ENCODE measurements around the gene THAP10. TPM values are rescaled to one million over a fixed set of nuclear protein-coding genes. Genes with fewer than 3 reads are reported as not detected.

Gene THAP10
- total and polyA plus RNA-seq, 2 experiments from 2014 or later = 5.7 to 8.2 TPM

DNA sequence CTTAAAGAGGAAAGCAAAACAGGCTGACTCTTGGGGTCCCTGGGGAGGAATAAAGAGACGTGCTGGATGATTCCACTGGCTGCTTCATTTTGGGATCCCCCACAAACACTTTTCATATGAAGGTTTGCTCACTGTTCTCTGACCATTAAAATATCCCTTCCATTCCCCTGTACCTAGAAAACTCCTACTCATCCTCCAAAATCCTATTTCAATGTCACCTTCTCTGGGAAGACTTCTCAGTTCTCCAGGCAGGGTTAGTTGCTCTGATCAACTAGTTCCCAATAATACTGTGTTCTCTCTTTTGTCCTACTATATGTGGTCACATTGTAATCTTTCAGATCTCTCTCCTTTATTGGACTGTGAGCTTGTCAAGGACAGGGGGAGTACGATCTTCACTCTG is 57.2 kb downstream of the THAP10 start:
- H3K4me3 Mint-ChIP-seq = no peak overlapping the region
- DNase-seq (ENCODE audit: low spot score) (no peak), ATAC-seq (no peak)
- H3K36me3 Mint-ChIP-seq (ENCODE audit: low read depth) = peaks cover 44% of the 10 kb centered on the region
- Histone ChIP-seq H3K27ac (ENCODE audit: low read depth) (no peak overlapping the region), H2AFZ (no peak overlapping the region), H3K27me3 (ENCODE audit: insufficient read depth) (no peaks in the 10 kb centered on the region), H3K9me2 (ENCODE audit: insufficient read depth) (peaks cover 5% of the 10 kb centered on the region; the same call in 1 of the 2 replicates), H3K79me2 (replicated peaks; ENCODE audit: insufficient read depth) (no peaks in the 10 kb centered on the region), H3K4me1 (ENCODE audit: insufficient read depth) (peaks cover 4% of the 10 kb centered on the region), H3K4me3 (no peak overlapping the region), H3K4me2 (no peak overlapping the region), H3K36me3 (ENCODE audit: insufficient read depth) (no peaks in the 10 kb centered on the region), H3F3A (replicated peaks; ENCODE audit: low read depth) (no peaks in the 10 kb centered on the region), H4K20me1 (replicated peaks; ENCODE audit: insufficient read depth) (no peaks in the 10 kb centered on the region)
- TF ChIP-seq ZNF331 (CRISPR knock-in tag; IDR thresholded peaks at IDR 0.05; ENCODE audit: low read depth) = no peak
- no peak for TF ChIP-seq NANOG (IDR thresholded peaks at IDR 0.05; ENCODE audit: borderline replicate concordance)
- no peak for TF ChIP-seq STAT1 (IDR thresholded peaks at IDR 0.05; ENCODE audit: unreplicated experiment)
- TF ChIP-seq, protein P1, sequence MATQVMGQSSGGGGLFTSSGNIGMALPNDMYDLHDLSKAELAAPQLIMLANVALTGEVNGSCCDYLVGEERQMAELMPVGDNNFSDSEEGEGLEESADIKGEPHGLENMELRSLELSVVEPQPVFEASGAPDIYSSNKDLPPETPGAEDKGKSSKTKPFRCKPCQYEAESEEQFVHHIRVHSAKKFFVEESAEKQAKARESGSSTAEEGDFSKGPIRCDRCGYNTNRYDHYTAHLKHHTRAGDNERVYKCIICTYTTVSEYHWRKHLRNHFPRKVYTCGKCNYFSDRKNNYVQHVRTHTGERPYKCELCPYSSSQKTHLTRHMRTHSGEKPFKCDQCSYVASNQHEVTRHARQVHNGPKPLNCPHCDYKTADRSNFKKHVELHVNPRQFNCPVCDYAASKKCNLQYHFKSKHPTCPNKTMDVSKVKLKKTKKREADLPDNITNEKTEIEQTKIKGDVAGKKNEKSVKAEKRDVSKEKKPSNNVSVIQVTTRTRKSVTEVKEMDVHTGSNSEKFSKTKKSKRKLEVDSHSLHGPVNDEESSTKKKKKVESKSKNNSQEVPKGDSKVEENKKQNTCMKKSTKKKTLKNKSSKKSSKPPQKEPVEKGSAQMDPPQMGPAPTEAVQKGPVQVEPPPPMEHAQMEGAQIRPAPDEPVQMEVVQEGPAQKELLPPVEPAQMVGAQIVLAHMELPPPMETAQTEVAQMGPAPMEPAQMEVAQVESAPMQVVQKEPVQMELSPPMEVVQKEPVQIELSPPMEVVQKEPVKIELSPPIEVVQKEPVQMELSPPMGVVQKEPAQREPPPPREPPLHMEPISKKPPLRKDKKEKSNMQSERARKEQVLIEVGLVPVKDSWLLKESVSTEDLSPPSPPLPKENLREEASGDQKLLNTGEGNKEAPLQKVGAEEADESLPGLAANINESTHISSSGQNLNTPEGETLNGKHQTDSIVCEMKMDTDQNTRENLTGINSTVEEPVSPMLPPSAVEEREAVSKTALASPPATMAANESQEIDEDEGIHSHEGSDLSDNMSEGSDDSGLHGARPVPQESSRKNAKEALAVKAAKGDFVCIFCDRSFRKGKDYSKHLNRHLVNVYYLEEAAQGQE (IDR thresholded peaks at IDR 0.05; ENCODE audit: unreplicated experiment) = no peak
- no peak for TF ChIP-seq CREB1 (CRISPR knock-in tag; IDR thresholded peaks at IDR 0.05; ENCODE audit: low read depth)
- no peak for TF ChIP-seq JUNB (IDR thresholded peaks at IDR 0.05; ENCODE audit: unreplicated experiment)
- no peak for TF ChIP-seq EZH2phosphoT487 (IDR thresholded peaks at IDR 0.05; ENCODE audit: unreplicated experiment)
- TF ChIP-seq ZNF114 (CRISPR knock-in tag; IDR thresholded peaks at IDR 0.05) = no peak
- no peak for TF ChIP-seq ZNF462 (CRISPR knock-in tag; IDR thresholded peaks at IDR 0.05)
- no peak for TF ChIP-seq POLR2AphosphoS5 (IDR thresholded peaks at IDR 0.05; ENCODE audit: low read depth)
- no peak for TF ChIP-seq EZH2 (IDR thresholded peaks at IDR 0.05; ENCODE audit: low read depth, unreplicated experiment)
- TF ChIP-seq, protein P2, sequence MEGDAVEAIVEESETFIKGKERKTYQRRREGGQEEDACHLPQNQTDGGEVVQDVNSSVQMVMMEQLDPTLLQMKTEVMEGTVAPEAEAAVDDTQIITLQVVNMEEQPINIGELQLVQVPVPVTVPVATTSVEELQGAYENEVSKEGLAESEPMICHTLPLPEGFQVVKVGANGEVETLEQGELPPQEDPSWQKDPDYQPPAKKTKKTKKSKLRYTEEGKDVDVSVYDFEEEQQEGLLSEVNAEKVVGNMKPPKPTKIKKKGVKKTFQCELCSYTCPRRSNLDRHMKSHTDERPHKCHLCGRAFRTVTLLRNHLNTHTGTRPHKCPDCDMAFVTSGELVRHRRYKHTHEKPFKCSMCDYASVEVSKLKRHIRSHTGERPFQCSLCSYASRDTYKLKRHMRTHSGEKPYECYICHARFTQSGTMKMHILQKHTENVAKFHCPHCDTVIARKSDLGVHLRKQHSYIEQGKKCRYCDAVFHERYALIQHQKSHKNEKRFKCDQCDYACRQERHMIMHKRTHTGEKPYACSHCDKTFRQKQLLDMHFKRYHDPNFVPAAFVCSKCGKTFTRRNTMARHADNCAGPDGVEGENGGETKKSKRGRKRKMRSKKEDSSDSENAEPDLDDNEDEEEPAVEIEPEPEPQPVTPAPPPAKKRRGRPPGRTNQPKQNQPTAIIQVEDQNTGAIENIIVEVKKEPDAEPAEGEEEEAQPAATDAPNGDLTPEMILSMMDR (conservative IDR thresholded peaks at IDR 0.05; ENCODE audit: low read depth in 2 of 2) = no peak
- TF ChIP-seq, protein P3, sequence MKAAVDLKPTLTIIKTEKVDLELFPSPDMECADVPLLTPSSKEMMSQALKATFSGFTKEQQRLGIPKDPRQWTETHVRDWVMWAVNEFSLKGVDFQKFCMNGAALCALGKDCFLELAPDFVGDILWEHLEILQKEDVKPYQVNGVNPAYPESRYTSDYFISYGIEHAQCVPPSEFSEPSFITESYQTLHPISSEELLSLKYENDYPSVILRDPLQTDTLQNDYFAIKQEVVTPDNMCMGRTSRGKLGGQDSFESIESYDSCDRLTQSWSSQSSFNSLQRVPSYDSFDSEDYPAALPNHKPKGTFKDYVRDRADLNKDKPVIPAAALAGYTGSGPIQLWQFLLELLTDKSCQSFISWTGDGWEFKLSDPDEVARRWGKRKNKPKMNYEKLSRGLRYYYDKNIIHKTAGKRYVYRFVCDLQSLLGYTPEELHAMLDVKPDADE (IDR thresholded peaks at IDR 0.05) = no peak
- H3K9me3 Mint-ChIP-seq = no peaks in the 10 kb centered on the region
- H3K27ac Mint-ChIP-seq = no peak overlapping the region
- H3K27me3 Mint-ChIP-seq (ENCODE audit: insufficient read depth, low read depth, poor library complexity) = peaks cover 2% of the 10 kb centered on the region
- peaks cover 10% of the 10 kb centered on the region for H3K4me1 Mint-ChIP-seq

Data from GM23338 (cell line).